DND-41 (cell line): ENCODE measurements around the gene PSMC2.

Source experiments
- ATAC-seq: fragments of 200-7000 bp; cut with Tn5 transposase; 3 replicates; pipeline ENCODE4 v1.9.1; 2021; ENCODE audit warnings: low read depth; ENCODE audit not compliant: insufficient read depth
- DNase-seq: peaks from one replicate; pipeline ENCODE4 v3.0.0-alpha.2; 2020
- H2AFZ ChIP-seq: 2 replicates; pipeline ENCODE4 v1.6.0; 2012; ENCODE audit warnings: low read depth, low read length
- H3K27ac ChIP-seq: 2 replicates; pipeline ENCODE4 v1.5.1; 2012; ENCODE audit warnings: low read length, inconsistent platforms
- H3K27me3 ChIP-seq: fragments of 200-600 bp; sonication (generic); 2 replicates; pipeline ENCODE4 v1.6.0; 2012; ENCODE audit warnings: low read length, mild to moderate bottlenecking, inconsistent platforms; ENCODE audit not compliant: insufficient read depth, poor library complexity
- H3K36me3 ChIP-seq: 2 replicates; pipeline ENCODE4 v1.5.1; 2012; ENCODE audit warnings: low read length, inconsistent platforms; ENCODE audit not compliant: insufficient read depth
- H3K4me1 ChIP-seq: 2 replicates; pipeline ENCODE4 v1.5.1; 2012; ENCODE audit warnings: mild to moderate bottlenecking, low read length; ENCODE audit not compliant: insufficient read depth
- H3K4me2 ChIP-seq: 2 replicates; pipeline ENCODE4 v1.6.0; 2012; ENCODE audit warnings: mild to moderate bottlenecking, moderate library complexity, low read length, inconsistent platforms; ENCODE audit not compliant: insufficient read depth
- H3K4me3 ChIP-seq, 2 experiments: fragments of 200-600 bp in 1 of 2; shearing (Covaris generic) in 1 of 2; 2 replicates each; pipeline ENCODE4 v1.5.1; 2012 to 2016; ENCODE audit warnings: inconsistent platforms in 2 of 2, low read length in 2 of 2, mild to moderate bottlenecking in 2 of 2, low read depth in 1 of 2, moderate library complexity in 1 of 2
- H3K79me2 ChIP-seq: 2 replicates; pipeline ENCODE4 v1.6.0; 2012; ENCODE audit warnings: low read length, inconsistent platforms; ENCODE audit not compliant: insufficient read depth
- H3K9ac ChIP-seq: 2 replicates; pipeline ENCODE4 v1.6.0; 2012; ENCODE audit warnings: low read depth, mild to moderate bottlenecking, inconsistent platforms, low read length, moderate library complexity
- H3K9me3 ChIP-seq: 2 replicates; pipeline ENCODE4 v1.5.1; 2012; ENCODE audit warnings: low read length, moderate library complexity, mild to moderate bottlenecking, inconsistent platforms; ENCODE audit not compliant: insufficient read depth, severe bottlenecking
- H4K20me1 ChIP-seq: 2 replicates; pipeline ENCODE4 v1.6.0; 2012; ENCODE audit warnings: low read length; ENCODE audit not compliant: insufficient read depth
- CTCF ChIP-seq: IDR thresholded peaks from 2 replicates; pipeline ENCODE4 v1.5.1; 2012; ENCODE audit warnings: borderline replicate concordance, low read length, moderate library complexity, mild to moderate bottlenecking; ENCODE audit not compliant: poor library complexity, severe bottlenecking; ENCODE audit errors: extremely low read depth
- EZH2 ChIP-seq: IDR thresholded peaks from 3 replicates; pipeline ENCODE4 v1.6.1; 2012; ENCODE audit warnings: borderline replicate concordance, low read depth, mild to moderate bottlenecking, moderate library complexity, low read length, inconsistent platforms; ENCODE audit not compliant: severe bottlenecking

Gene PSMC2

GRCh38 chr7:103307503-103308231 is 39.8 kb upstream of the PSMC2 start:
- H2AFZ ChIP-seq: no peak overlapping the region
- peaks cover 97% of the 10 kb centered on the region for H3K36me3 ChIP-seq
- H3K4me2 ChIP-seq: no peak overlapping the region
- no peaks in the 10 kb centered on the region for H3K27me3 ChIP-seq
- DNase-seq: no peak
- no peak overlapping the region for H3K9ac ChIP-seq
- no peak overlapping the region for H3K4me3 ChIP-seq
- peaks cover 17% of the 10 kb centered on the region for H3K79me2 ChIP-seq
- no peak overlapping the region for H3K27ac ChIP-seq
- no peaks in the 10 kb centered on the region for H3K9me3 ChIP-seq
- H3K4me1 ChIP-seq: no peaks in the 10 kb centered on the region
- no peak for TF ChIP-seq EZH2
- TF ChIP-seq CTCF: no peak
- no peak for ATAC-seq
- H4K20me1 ChIP-seq: peaks cover 4% of the 10 kb centered on the region

- Histone ChIP-seq H3K27me3 (no peaks in the 10 kb centered on the region), H3K4me1 (no peaks in the 10 kb centered on the region), H3K9me3 (no peaks in the 10 kb centered on the region), H3K4me2 (no peak overlapping the region), H2AFZ (no peak overlapping the region), H3K9ac (no peak overlapping the region), H3K79me2 (0 out of 2 replicates have a peak, but pooled peaks cover 3% of the 10 kb centered on the region), H3K4me3 (no peak overlapping the region), H3K36me3 (peaks cover 100% of the 10 kb centered on the region), H4K20me1 (0 out of 2 replicates have a peak, but pooled peaks cover 3% of the 10 kb centered on the region), H3K27ac (no peak overlapping the region)
- TF ChIP-seq EZH2: no peak
- no peak for TF ChIP-seq CTCF
- no peak for DNase-seq
- no peak for ATAC-seq
Observed at GRCh38 chr7:103314852-103315251, 32.6 kb upstream of the PSMC2 start.

GRCh38 chr7:103316380-103316941 is 31.0 kb upstream of the PSMC2 start:
- ATAC-seq: no peak
- Histone ChIP-seq H2AFZ (no peak overlapping the region), H4K20me1 (0 out of 2 replicates have a peak, but pooled peaks cover 3% of the 10 kb centered on the region), H3K9ac (no peak overlapping the region), H3K4me3 (no peak overlapping the region), H3K4me1 (no peaks in the 10 kb centered on the region), H3K27me3 (no peaks in the 10 kb centered on the region), H3K79me2 (no peaks in the 10 kb centered on the region), H3K27ac (no peak overlapping the region), H3K9me3 (no peaks in the 10 kb centered on the region), H3K36me3 (peaks cover 96% of the 10 kb centered on the region), H3K4me2 (no peak overlapping the region)
- DNase-seq: no peak
- no peak for TF ChIP-seq EZH2
- no peak for TF ChIP-seq CTCF
